Calu3 (cell line): ENCODE results near the gene GNPTG. TPM values are rescaled to one million over a fixed set of nuclear protein-coding genes. Genes with fewer than 3 reads are reported as not detected.

Source experiments
- BruUV-seq: library from RNA; stranded (reverse); fragments of 400-500 nt; replicated peaks from 2 replicates; lab custom pipeline; 2021; lab: Mats Ljungman, UMichigan
- CTCF ChIA-PET: fragments of 300-600 bp; sonication (Branson Sonifier 250); formaldehyde crosslinking; loops from one replicate; lab custom pipeline; 2022; ENCODE audit warnings: antibody characterized with exemption; lab: Charles Lee
- DNase-seq: peaks from one replicate; pipeline ENCODE4 v3.0.0; 2022
- H3K27ac Mint-ChIP-seq: one replicate; pipeline ENCODE4 v1.8.0; 2022; ENCODE audit warnings: mixed read lengths; ENCODE audit not compliant: unreplicated experiment
- H3K27me3 Mint-ChIP-seq: one replicate; pipeline ENCODE4 v1.8.0; 2022; ENCODE audit warnings: mixed read lengths; ENCODE audit not compliant: unreplicated experiment
- H3K36me3 Mint-ChIP-seq: one replicate; pipeline ENCODE4 v1.8.0; 2022; ENCODE audit warnings: mild to moderate bottlenecking, moderate library complexity, mixed read lengths; ENCODE audit not compliant: insufficient read depth, unreplicated experiment
- H3K4me1 Mint-ChIP-seq: one replicate; pipeline ENCODE4 v1.8.0; 2022; ENCODE audit warnings: mild to moderate bottlenecking, low read depth, mixed read lengths; ENCODE audit not compliant: unreplicated experiment
- H3K4me3 Mint-ChIP-seq: one replicate; pipeline ENCODE4 v1.8.0; 2022; ENCODE audit warnings: mild to moderate bottlenecking, low read depth, moderate library complexity, mixed read lengths; ENCODE audit not compliant: unreplicated experiment
- H3K9me3 Mint-ChIP-seq: one replicate; pipeline ENCODE4 v1.8.0; 2022; ENCODE audit warnings: low read depth, mixed read lengths; ENCODE audit not compliant: unreplicated experiment
- intact Hi-C: fragments of 100-400 bp; cut with micrococcal nuclease; formaldehyde crosslinking; loops from one replicate; pipeline ENCODE4 v1.10.0; 2022; ENCODE audit not compliant: unreplicated experiment
- total RNA-seq: library from RNA; stranded (reverse); gene quantifications from 2 replicates; pipeline ENCODE4 v1.2.3, GENCODE V29; 2022
- TF ChIP-seq, protein P1 (sequence below): fragments of 200-600 bp; IDR thresholded peaks from one replicate; pipeline ENCODE4 v1.8.0; 2022; ENCODE audit warnings: antibody characterized with exemption; ENCODE audit not compliant: unreplicated experiment

The GNPTG gene
- total RNA-seq, 1 experiment from 2014 or later: 63.9 TPM

DNA sequence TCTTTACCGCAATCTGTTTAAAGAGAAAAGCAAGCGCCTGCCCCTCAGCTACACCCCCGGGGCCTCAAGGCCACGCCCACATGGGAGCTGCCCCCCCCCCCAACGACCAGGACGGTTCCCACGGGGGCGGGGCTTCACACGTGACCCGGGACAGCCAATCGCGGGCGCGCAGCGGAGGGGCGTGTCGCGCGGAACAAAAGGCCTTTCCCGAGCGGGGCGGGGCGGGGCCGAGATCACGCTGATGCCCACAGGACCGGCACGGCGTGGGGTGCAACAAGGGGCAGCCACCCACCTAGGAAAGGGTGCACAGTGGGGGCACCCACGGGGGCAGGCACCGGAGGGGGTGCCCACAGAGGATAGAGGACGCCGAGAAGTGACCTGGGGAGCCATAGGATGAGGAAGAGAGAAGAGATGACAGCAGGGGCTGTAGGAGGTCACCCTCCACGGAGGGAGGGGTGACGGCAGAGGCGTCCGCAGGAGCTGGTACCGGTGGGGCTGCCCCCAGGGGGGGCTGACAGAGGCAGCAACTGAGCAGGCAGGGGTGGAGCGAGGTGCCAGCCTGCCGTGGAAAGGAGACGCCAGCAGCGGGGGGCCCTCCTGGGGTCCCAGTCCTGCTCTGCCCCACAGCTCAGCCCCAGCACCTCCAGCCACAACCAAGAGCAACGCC is 56.6 kb downstream of the GNPTG start:
- H3K9me3 Mint-ChIP-seq: no peaks in the 10 kb centered on the region
- H3K4me3 Mint-ChIP-seq: peak overlapping the region; percentile 99
- peak; percentile 98 for DNase-seq
- H3K36me3 Mint-ChIP-seq: peaks cover 19% of the 10 kb centered on the region
- H3K27ac Mint-ChIP-seq: peak overlapping the region; percentile 84
- H3K4me1 Mint-ChIP-seq: peaks cover 9% of the 10 kb centered on the region
- TF ChIP-seq, protein P1, sequence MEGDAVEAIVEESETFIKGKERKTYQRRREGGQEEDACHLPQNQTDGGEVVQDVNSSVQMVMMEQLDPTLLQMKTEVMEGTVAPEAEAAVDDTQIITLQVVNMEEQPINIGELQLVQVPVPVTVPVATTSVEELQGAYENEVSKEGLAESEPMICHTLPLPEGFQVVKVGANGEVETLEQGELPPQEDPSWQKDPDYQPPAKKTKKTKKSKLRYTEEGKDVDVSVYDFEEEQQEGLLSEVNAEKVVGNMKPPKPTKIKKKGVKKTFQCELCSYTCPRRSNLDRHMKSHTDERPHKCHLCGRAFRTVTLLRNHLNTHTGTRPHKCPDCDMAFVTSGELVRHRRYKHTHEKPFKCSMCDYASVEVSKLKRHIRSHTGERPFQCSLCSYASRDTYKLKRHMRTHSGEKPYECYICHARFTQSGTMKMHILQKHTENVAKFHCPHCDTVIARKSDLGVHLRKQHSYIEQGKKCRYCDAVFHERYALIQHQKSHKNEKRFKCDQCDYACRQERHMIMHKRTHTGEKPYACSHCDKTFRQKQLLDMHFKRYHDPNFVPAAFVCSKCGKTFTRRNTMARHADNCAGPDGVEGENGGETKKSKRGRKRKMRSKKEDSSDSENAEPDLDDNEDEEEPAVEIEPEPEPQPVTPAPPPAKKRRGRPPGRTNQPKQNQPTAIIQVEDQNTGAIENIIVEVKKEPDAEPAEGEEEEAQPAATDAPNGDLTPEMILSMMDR: no peak
- H3K27me3 Mint-ChIP-seq: no peaks in the 10 kb centered on the region
- CTCF ChIA-PET: interaction anchor here (0.5 to 1.0 kb wide), 4 partner anchors 11 to 28 kb away, joined by 3 to 5 read pairs (median 4); partner anchors contain the start of gene UQCC4
- no TSS peak for BruUV-seq
- intact Hi-C loops: no loop called here

DNA sequence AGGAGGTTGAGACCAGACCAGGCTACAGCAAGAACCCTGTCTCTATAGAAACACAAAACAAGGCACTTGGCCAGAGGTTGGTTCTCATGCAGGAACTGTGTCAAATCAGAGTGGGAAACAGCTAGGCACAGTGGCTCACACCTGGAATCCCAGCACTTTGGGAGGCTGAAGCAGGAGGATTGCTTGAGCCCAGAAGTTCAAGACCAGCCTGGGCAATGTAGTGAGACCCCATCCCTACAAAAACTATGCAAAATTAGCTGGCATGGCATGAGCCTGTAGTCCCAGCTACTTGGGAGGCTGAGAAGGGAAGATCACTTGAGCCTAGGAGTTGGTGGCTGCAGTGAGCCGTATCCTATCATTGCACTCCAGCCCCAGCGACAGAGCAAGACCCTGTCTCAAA is 61.1 kb downstream of the GNPTG start:
- Mint-ChIP-seq H3K4me1 (peaks cover 8% of the 10 kb centered on the region), H3K27ac (no peak overlapping the region), H3K36me3 (peaks cover 42% of the 10 kb centered on the region), H3K9me3 (no peaks in the 10 kb centered on the region), H3K27me3 (no peaks in the 10 kb centered on the region), H3K4me3 (no peak overlapping the region)
- no peak for DNase-seq
- intact Hi-C loops: no loop called here
- CTCF ChIA-PET: interaction anchor here (0.7 kb wide), 1 partner anchor 67 kb away, joined by 3 read pairs; no protein-coding TSS in a partner anchor
- TF ChIP-seq, protein P1: no peak
- BruUV-seq: TSS peak; percentile 9

Other genes starting within 250 kb of the GNPTG start
- 0.05 TPM in 1 of 2 replicates, not detected in the other for gene CACNA1H, start 198.8 kb upstream of the GNPTG start, total RNA-seq
- gene TPSG1, start 126.7 kb upstream of the GNPTG start, total RNA-seq: not detected in 2 replicates
- not detected in 2 replicates for gene TPSB2, start 121.7 kb upstream of the GNPTG start, total RNA-seq
- gene TPSAB1, start 111.2 kb upstream of the GNPTG start, total RNA-seq: not detected in 2 replicates
- gene TPSD1, start 95.9 kb upstream of the GNPTG start, total RNA-seq: not detected in 2 replicates
- gene UBE2I, start 42.3 kb upstream of the GNPTG start, total RNA-seq: 261 and 271 TPM in 2 replicates
- 2.4 and 7.0 TPM in 2 replicates for gene BAIAP3, start 18.3 kb upstream of the GNPTG start, total RNA-seq
- gene TSR3, start 53 bp upstream of the GNPTG start, total RNA-seq: 59.4 and 72.4 TPM in 2 replicates
- 35.5 TPM in 2 replicates for gene UNKL, start 62.8 kb downstream of the GNPTG start, total RNA-seq
- 16.6 and 23.4 TPM in 2 replicates for gene UQCC4, start 68.8 kb downstream of the GNPTG start, total RNA-seq
- not detected in 2 replicates for gene PERCC1, start 79.1 kb downstream of the GNPTG start, total RNA-seq
- gene CCDC154, start 92.6 kb downstream of the GNPTG start, total RNA-seq: 3.2 and 6.1 TPM in 2 replicates
- 117 and 122 TPM in 2 replicates for gene CLCN7, start 123.1 kb downstream of the GNPTG start, total RNA-seq
- not detected in 2 replicates for gene PTX4, start 137.0 kb downstream of the GNPTG start, total RNA-seq
- gene TELO2, start 141.4 kb downstream of the GNPTG start, total RNA-seq: 84.9 and 85.4 TPM in 2 replicates
- not detected in 2 replicates for gene TMEM204, start 181.7 kb downstream of the GNPTG start, total RNA-seq